Testis (tissue), 3 donors: ENCODE results near the gene POLN. TPM values are rescaled to one million over a fixed set of nuclear protein-coding genes. Genes with fewer than 3 reads are reported as not detected.

ENCODE experiments used
- DNase-seq: peaks from one replicate; pipeline ENCODE4 v3.0.0-alpha.2; 2019
- H3K27ac ChIP-seq, 2 donors: fragments of 200-600 bp; sonication (generic); one replicate each; pipeline ENCODE4 v1.5.1; 2019
- H3K27me3 ChIP-seq: fragments of 200-600 bp; sonication (generic); one replicate; pipeline ENCODE4 v1.5.1; 2019
- H3K36me3 ChIP-seq: fragments of 200-600 bp; sonication (generic); one replicate; pipeline ENCODE4 v1.5.1; 2017; ENCODE audit warnings: low read depth; ENCODE audit errors: missing control alignments
- H3K4me1 ChIP-seq: fragments of 200-600 bp; sonication (generic); one replicate; pipeline ENCODE4 v1.5.1; 2019
- H3K4me3 ChIP-seq, 2 donors: fragments of 200-600 bp; sonication (generic); one replicate each; pipeline ENCODE4 v1.5.1; 2017 to 2019
- H3K9me3 ChIP-seq: fragments of 200-600 bp; sonication (generic); one replicate; pipeline ENCODE4 v1.5.1; 2017
- CTCF ChIP-seq, 3 experiments: fragments of 450-650 bp in 2 of 3; fragments of 200-600 bp in 1 of 3; sonication (generic) in 1 of 3; IDR thresholded peaks; one replicate each; pipeline ENCODE4 v1.5.1; 2016 to 2019; ENCODE audit warnings: antibody characterized with exemption in 3 of 3, mild to moderate bottlenecking in 2 of 3, moderate library complexity in 1 of 3
- POLR2A ChIP-seq: fragments of 450-650 bp; IDR thresholded peaks from one replicate; pipeline ENCODE4 v1.6.1; 2017; ENCODE audit warnings: antibody characterized with exemption, mild to moderate bottlenecking, moderate library complexity
- WGBS, 2 donors: methylation state at CpG; one replicate each; pipeline ENCODE4 v1.1.5; 2018; 5-methylcytosine and 5-hydroxymethylcytosine counted together
- intact Hi-C: fragments of 100-400 bp; cut with DNase I; formaldehyde crosslinking; loops from one replicate; pipeline ENCODE4 v1.15.1; 2023; ENCODE audit warnings: low total_unique reads
- polyA plus RNA-seq: library from polyadenylated mRNA; stranded (reverse); fragments of 350-450 nt; fragmentation: Illumina TruSeq; extraction: RNeasy Lipid Tissue Mini Kit (QIAGEN cat#74804); gene quantifications from one replicate; pipeline ENCODE4 v1.2.3, GENCODE V29; 2014; ENCODE audit warnings: low read depth, low replicate concordance; ENCODE audit not compliant: insufficient read depth
- total RNA-seq, 2 donors: library from RNA; depleted of rRNA; stranded (reverse); fragments of >200 nt; gene quantifications; one replicate each; pipeline ENCODE4 v1.2.3, GENCODE V29; 2016

Gene POLN
- total and polyA plus RNA-seq, 3 donors from 2014 or later, result 12.2 to 23.7 (median 22.9) TPM

GRCh38 chr4:2182994-2183393, 58.9 kb downstream of the POLN start:
- Histone ChIP-seq H3K27ac (no peak overlapping the region), H3K36me3 (no peaks in the 10 kb centered on the region), H3K9me3 (no peaks in the 10 kb centered on the region), H3K27me3 (no peaks in the 10 kb centered on the region), H3K4me1 (no peaks in the 10 kb centered on the region), H3K4me3 (no peak overlapping the region)
- no peak for DNase-seq
- 30 to 60% methylated on average over 3 of the region's 3 CpGs for whole genome bisulfite sequencing, 2 donors
- intact Hi-C loops, result no loop called here
- no peak for TF ChIP-seq CTCF (IDR thresholded peaks at IDR 0.05)
- no peak for TF ChIP-seq POLR2A

GRCh38 chr4:2180410-2180809, 61.5 kb downstream of the POLN start:
- no peaks in the 10 kb centered on the region for H3K9me3 ChIP-seq
- WGBS, 2 donors, result 93 to 97% methylated on average over 2 of the region's 2 CpGs
- intact Hi-C loops, result no loop called here
- H3K4me1 ChIP-seq, result no peaks in the 10 kb centered on the region
- no peak for DNase-seq
- no peaks in the 10 kb centered on the region for H3K36me3 ChIP-seq
- no peaks in the 10 kb centered on the region for H3K27me3 ChIP-seq
- TF ChIP-seq CTCF (IDR thresholded peaks at IDR 0.05) (no peak), POLR2A (no peak)
- no peak overlapping the region for H3K4me3 ChIP-seq
- H3K27ac ChIP-seq, result no peak overlapping the region

GRCh38 chr4:2179717-2180116, 62.2 kb downstream of the POLN start:
- H3K36me3 ChIP-seq, result no peaks in the 10 kb centered on the region
- DNase-seq, result no peak
- no peaks in the 10 kb centered on the region for H3K4me1 ChIP-seq
- 80 to 86% methylated on average over 7 of the region's 7 CpGs for WGBS, 2 donors
- no peak for TF ChIP-seq POLR2A
- no peaks in the 10 kb centered on the region for H3K27me3 ChIP-seq
- H3K9me3 ChIP-seq, result no peaks in the 10 kb centered on the region
- H3K27ac ChIP-seq, result no peak overlapping the region
- no peak overlapping the region for H3K4me3 ChIP-seq
- intact Hi-C loops, result no loop called here

- Histone ChIP-seq H3K9me3 (no peaks in the 10 kb centered on the region), H3K36me3 (no peaks in the 10 kb centered on the region), H3K4me1 (no peaks in the 10 kb centered on the region), H3K4me3 (no peak overlapping the region), H3K27ac (no peak overlapping the region), H3K27me3 (no peaks in the 10 kb centered on the region)
- intact Hi-C loops, result no loop called here
- 100% methylated on average over 1 of the region's 1 CpG for WGBS, 2 donors
- no peak for DNase-seq
- TF ChIP-seq POLR2A (no peak), CTCF (IDR thresholded peaks at IDR 0.05) (no peak)
These were observed 62.9 kb downstream of the POLN start for GRCh38 chr4:2178986-2179385.

GRCh38 chr4:2177443-2178093, 64.4 kb downstream of the POLN start:
- no peak overlapping the region for H3K27ac ChIP-seq
- H3K36me3 ChIP-seq, result no peaks in the 10 kb centered on the region
- no peaks in the 10 kb centered on the region for H3K27me3 ChIP-seq
- WGBS, 2 donors, result 73 to 83% methylated on average over 4 of the region's 4 CpGs
- no peak overlapping the region for H3K4me3 ChIP-seq
- H3K4me1 ChIP-seq, result no peaks in the 10 kb centered on the region
- intact Hi-C loops, result no loop called here
- DNase-seq, result no peak
- H3K9me3 ChIP-seq, result no peaks in the 10 kb centered on the region
- TF ChIP-seq POLR2A (no peak), CTCF (IDR thresholded peaks at IDR 0.05) (no peak)
